Stimulated activated CD4-positive, alpha-beta T cell treated with anti-CD3 and anti-CD28 coated beads, Interleukin-12 subunit alpha, Interleukin-12 subunit beta, amount 100 ng/mL, for 4 hours (primary cell): ENCODE measurements around the gene WNT1.
A peak's percentile ranks its signal among the peaks of the same experiment; 100 is the strongest.

Experiments used
- DNase-seq: peaks from one replicate; pipeline ENCODE4 v3.0.0-alpha.2; 2020

The WNT1 gene

GRCh38 chr12:48981757-48982157 is 3.6 kb downstream of the WNT1 start:
- DNase-seq = no peak

- no peak for DNase-seq
These were observed 4.4 kb downstream of the WNT1 start for GRCh38 chr12:48982397-48983080.

GRCh38 chr12:48985475-48985897 is 7.4 kb downstream of the WNT1 start:
- DNase-seq = no peak

GRCh38 chr12:48985901-48986300 is 7.8 kb downstream of the WNT1 start:
- DNase-seq = no peak

- DNase-seq = no peak
These were observed 8.7 kb downstream of the WNT1 start for GRCh38 chr12:48986720-48987291.

- peak; percentile 73 for DNase-seq
These were observed 10.0 kb downstream of the WNT1 start for GRCh38 chr12:48988030-48988649.

- no peak for DNase-seq
These were observed 12.4 kb downstream of the WNT1 start for GRCh38 chr12:48990552-48990951.

GRCh38 chr12:48991247-48992050 is 13.3 kb downstream of the WNT1 start:
- DNase-seq = no peak

GRCh38 chr12:48993787-48994186 is 15.7 kb downstream of the WNT1 start:
- no peak for DNase-seq

- DNase-seq = no peak
These were observed 16.3 kb downstream of the WNT1 start for GRCh38 chr12:48994224-48995085.

- no peak for DNase-seq
These were observed 17.2 kb downstream of the WNT1 start for GRCh38 chr12:48995086-48995879.

GRCh38 chr12:48996794-48997718 is 18.9 kb downstream of the WNT1 start:
- peak; percentile 62 for DNase-seq

- peak; percentile 23 for DNase-seq
These were observed 19.8 kb downstream of the WNT1 start for GRCh38 chr12:48997719-48998496.

GRCh38 chr12:48998497-48999353 is 20.6 kb downstream of the WNT1 start:
- DNase-seq = no peak

- peak; percentile 40 for DNase-seq
These were observed 21.4 kb downstream of the WNT1 start, which contains the start of gene DDN for GRCh38 chr12:48999371-49000131. TSS of gene DDN (minus strand) at chr12:48999375. CDS start at chr12:48999287, 88 bp downstream.

GRCh38 chr12:49000346-49000745 is 22.2 kb downstream of the WNT1 start:
- no peak for DNase-seq

- DNase-seq = no peak
These were observed 30.8 kb downstream of the WNT1 start for GRCh38 chr12:49008943-49009342.
